ENCODE measurements around the gene FNDC11. TPM values are rescaled to one million over a fixed set of nuclear protein-coding genes. Genes with fewer than 3 reads are reported as not detected.

FNDC11 gene
- total RNA-seq, 4 donors from 2014 or later: 0.12 to 0.39 TPM; not detected in 2

DNA sequence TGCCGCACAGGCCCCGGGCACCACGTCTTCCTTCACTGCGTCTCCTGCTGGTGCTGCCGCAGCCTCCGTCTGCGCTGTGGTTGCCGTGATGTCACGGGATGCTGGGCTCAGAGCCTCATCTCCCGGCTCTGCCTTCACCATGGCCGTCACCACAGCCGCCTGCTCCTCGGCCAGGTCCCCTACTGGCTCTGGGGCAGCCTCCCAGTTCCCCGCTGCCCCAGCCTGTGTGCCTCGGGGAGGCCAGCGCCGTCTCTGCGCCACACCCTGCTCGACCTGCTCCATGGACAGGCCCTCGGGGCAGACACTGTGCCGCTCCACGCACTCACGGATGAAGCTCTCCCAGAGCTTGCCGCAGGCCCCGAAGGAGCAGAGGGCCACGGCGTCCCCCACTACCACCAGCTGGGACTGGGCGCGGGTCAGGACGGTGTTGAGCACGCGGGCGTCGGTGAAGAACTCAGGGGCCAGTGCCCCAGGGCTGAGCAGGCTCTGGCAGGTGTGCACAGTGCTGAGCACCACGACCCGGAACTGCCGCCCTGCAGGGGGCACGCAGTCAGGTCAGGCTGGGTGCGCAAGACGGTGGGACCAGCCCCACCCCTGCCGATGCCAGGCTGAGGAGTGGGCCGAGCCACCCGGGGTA lies 11.9 kb downstream of the FNDC11 start:
- intact Hi-C loops (cut with DNase I; ENCODE audit: low total_unique reads): no loop called here
- no peak for DNase-seq (ENCODE audit: low spot score in 2 of 2)
- TF ChIP-seq, protein P1, sequence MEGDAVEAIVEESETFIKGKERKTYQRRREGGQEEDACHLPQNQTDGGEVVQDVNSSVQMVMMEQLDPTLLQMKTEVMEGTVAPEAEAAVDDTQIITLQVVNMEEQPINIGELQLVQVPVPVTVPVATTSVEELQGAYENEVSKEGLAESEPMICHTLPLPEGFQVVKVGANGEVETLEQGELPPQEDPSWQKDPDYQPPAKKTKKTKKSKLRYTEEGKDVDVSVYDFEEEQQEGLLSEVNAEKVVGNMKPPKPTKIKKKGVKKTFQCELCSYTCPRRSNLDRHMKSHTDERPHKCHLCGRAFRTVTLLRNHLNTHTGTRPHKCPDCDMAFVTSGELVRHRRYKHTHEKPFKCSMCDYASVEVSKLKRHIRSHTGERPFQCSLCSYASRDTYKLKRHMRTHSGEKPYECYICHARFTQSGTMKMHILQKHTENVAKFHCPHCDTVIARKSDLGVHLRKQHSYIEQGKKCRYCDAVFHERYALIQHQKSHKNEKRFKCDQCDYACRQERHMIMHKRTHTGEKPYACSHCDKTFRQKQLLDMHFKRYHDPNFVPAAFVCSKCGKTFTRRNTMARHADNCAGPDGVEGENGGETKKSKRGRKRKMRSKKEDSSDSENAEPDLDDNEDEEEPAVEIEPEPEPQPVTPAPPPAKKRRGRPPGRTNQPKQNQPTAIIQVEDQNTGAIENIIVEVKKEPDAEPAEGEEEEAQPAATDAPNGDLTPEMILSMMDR (IDR thresholded peaks at IDR 0.05): no peak
- TF ChIP-seq POLR2A (IDR thresholded peaks at IDR 0.05): no peak
- H3K4me3 ChIP-seq (ENCODE audit: low read depth, poor library complexity, severe bottlenecking): no peak overlapping the region
- 88 to 91% methylated on average over 37 to 42 of the region's 43 CpGs for WGBS, 2 donors

DNA sequence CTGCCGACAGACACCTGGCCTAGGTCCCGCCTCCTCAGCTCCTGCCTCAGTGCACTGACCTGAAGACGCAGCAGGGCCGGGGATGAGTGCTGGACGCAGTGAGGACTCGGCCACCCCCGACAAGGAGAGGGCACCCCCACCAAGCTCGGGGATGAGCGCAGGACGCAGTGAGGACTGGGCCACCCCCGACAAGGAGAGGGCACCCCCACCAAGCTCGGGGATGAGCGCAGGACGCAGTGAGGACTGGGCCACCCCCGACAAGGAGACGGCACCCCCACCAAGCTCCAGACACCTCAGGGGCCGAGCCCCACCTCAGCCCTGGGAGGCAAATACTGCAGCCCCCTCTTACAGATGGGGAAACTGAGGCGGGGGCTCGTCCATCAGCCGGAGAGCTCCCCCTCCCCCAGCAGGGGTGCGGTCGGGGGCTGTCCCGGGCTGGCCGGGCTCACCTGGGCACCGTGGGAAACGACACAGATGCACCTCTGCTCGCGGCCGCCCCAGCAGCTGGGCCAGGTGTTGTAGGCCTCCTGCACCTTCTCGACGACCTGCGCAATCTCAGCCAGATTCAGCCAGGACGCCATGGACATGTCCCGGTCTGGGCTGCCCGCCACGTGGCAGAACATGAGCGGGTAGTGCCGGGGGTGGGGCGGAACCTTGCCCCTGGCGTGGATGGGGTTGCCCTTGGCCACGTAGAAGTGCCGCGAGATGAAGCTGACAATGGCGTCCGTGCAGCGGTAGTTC lies 12.6 kb downstream of the FNDC11 start:
- 88 to 90% methylated on average over 31 to 46 of the region's 46 CpGs for WGBS, 2 donors
- no peak overlapping the region for H3K4me3 ChIP-seq (ENCODE audit: low read depth, poor library complexity, severe bottlenecking)
- intact Hi-C loops (cut with DNase I; ENCODE audit: low total_unique reads): no loop called here
- no peak for DNase-seq (ENCODE audit: low spot score in 2 of 2)
- TF ChIP-seq POLR2A (IDR thresholded peaks at IDR 0.05): no peak
- TF ChIP-seq, protein P1 (IDR thresholded peaks at IDR 0.05): no peak

DNA sequence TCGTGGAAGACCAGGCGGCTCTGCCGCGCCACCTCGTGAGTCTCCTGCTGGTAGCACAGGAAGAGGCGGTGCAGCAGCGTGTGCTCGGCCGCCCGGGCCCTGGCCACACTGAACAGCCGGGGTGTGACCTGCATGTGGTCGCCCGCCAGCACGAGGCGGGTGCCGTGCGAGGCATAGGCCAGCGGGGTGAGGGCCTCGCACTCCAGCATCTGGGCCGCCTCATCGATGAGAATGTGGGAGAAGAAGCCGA lies 13.1 kb downstream of the FNDC11 start:
- WGBS, 2 donors: 90 to 91% methylated on average over 15 to 22 of the region's 22 CpGs
- intact Hi-C loops (cut with DNase I; ENCODE audit: low total_unique reads): no loop called here
- no peak overlapping the region for H3K4me3 ChIP-seq (ENCODE audit: low read depth, poor library complexity, severe bottlenecking)
- TF ChIP-seq, protein P1 (IDR thresholded peaks at IDR 0.05): no peak
- TF ChIP-seq POLR2A (IDR thresholded peaks at IDR 0.05): no peak
- no peak for DNase-seq (ENCODE audit: low spot score in 2 of 2)

DNA sequence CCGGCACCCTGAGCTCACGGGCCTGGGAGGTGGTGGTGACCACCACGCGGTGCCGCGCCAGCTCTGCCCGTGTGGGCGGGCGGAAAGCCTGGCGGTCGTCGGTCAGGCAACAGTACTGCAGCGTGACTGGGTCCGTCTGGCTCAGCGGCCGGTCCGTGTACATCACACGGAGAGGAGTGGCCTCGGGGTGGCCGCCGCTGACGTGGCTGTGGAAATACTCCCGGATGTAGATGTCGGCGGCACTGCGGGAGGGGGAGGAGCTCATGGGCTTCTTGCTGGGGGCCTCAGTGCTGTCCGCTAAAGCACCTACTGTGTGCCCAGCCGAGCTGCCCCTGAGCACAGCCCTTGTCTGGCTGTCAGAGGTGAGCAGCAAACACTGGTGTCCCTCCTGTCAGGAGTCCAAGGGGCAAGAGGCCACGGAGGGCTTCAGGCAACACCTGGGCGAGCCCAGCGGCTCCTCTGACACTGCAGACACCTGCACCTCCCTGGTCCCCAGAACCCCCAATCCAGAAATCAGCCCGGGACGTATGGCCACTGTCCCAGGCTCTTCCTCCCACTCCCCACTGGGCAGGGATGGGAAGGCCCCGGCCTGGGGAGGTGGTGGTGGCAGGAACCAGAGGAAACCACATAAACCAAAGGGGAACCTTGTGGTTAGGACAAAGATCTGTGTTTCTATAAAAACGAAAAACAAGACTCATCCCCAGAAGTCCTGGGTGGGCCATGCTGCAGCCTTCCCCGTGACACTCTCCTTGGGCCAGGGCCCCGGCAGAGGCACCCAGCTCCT lies 13.6 kb downstream of the FNDC11 start:
- H3K4me3 ChIP-seq (ENCODE audit: low read depth, poor library complexity, severe bottlenecking): no peak overlapping the region
- intact Hi-C loops (cut with DNase I; ENCODE audit: low total_unique reads): no loop called here

DNA sequence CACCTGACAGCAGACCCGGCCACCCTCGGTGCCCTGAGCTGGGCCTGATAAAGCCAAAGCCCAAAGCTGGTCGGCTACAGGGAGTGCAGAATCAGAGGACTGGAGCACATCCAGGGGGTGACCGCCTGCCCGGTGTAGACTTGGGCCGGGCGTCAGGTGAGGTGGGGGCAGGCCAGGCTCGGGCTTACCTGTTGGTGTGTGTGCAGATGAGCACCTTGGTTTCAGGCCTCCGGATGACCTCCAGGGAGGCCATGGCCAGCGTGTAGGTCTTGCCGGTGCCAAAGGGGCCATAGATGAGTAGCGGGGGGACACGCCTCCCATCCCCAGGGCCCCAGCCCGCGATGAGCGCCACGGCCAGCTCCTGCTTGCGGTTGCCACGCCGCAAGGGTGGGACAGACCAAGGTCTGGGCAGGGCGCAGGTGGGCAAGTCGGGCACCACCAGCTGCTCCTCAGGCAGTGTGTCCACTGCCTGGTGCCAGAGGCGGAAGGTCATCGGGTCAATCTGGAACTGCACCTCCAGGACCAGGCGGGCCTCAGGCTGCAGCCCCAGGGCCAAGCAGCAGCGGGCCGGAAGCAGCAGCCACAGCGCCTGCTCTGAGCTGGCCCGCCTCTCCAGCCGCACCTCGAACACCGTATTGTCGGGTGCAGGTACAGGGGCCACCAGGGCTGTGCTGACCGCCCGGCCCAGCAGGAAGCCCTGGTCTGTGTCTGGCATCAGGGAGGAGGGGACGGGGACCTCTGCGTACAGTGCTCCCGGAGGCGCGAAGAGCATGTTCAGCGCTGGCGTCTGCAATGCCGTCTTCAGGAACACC lies 14.4 kb downstream of the FNDC11 start:
- WGBS, 2 donors: 82 to 85% methylated on average over 23 to 33 of the region's 43 CpGs
- no peak overlapping the region for H3K4me3 ChIP-seq (ENCODE audit: low read depth, poor library complexity, severe bottlenecking)
- intact Hi-C loops (cut with DNase I; ENCODE audit: low total_unique reads): no loop called here
- no peak for DNase-seq (ENCODE audit: low spot score in 2 of 2)
- no peak for TF ChIP-seq POLR2A (IDR thresholded peaks at IDR 0.05)
- TF ChIP-seq, protein P1 (IDR thresholded peaks at IDR 0.05): no peak

More for the DNA sequence above, 13.6 kb downstream of the FNDC11 start:
- DNase-seq (ENCODE audit: low spot score in 2 of 2): no peak
- WGBS, 2 donors: 73 to 85% methylated on average over 21 to 35 of the region's 37 CpGs
- TF ChIP-seq POLR2A (IDR thresholded peaks at IDR 0.05): no peak
- TF ChIP-seq, protein P1 (IDR thresholded peaks at IDR 0.05): no peak
